Measurements from ENCODE around the gene TWNK.

The TWNK gene

DNA sequence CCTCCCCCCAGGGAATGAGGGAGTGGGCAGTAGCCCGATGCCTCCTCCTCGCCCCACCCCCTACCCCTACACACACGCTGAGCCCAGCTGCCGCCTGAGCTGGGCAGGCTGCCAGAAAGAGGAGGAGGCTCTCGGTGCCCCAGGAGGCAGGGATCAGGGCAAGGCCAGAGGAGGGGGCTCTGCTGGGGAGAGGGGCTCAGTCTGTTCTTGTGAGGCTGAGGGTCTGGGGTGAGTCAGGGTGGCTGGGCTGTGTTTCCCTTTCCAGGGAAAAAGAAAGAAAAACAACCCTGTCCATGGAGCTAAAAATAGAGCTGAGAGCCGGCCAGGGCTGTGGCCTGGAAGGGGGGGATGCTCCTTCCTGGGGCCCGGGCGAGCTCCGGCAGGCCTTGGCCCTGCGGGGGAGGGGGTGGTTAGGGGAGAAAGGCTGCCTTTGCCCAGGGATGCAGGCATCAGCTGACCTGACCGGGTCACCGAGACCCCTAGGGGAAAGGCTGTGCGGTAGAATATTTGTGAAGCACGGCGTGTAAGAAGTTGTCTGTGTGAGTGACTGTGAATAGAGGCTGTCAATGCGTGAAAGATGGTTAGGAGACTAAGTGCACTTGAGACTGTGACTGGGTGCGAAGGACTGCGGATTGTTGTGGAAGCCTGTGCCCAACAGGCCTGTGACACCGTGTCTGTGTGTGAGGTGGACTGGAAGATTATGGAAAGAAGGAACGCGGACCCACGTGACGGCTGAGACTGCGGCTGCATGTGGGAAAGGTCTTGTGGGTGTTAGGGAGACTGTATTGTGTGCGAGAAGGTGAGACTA is 11.0 kb downstream of the TWNK start:
- DNase-seq (ENCODE audit: extremely low read depth, low read depth): peak; percentile 52
- TF ChIP-seq, protein P1, sequence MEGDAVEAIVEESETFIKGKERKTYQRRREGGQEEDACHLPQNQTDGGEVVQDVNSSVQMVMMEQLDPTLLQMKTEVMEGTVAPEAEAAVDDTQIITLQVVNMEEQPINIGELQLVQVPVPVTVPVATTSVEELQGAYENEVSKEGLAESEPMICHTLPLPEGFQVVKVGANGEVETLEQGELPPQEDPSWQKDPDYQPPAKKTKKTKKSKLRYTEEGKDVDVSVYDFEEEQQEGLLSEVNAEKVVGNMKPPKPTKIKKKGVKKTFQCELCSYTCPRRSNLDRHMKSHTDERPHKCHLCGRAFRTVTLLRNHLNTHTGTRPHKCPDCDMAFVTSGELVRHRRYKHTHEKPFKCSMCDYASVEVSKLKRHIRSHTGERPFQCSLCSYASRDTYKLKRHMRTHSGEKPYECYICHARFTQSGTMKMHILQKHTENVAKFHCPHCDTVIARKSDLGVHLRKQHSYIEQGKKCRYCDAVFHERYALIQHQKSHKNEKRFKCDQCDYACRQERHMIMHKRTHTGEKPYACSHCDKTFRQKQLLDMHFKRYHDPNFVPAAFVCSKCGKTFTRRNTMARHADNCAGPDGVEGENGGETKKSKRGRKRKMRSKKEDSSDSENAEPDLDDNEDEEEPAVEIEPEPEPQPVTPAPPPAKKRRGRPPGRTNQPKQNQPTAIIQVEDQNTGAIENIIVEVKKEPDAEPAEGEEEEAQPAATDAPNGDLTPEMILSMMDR (IDR thresholded peaks at IDR 0.05; ENCODE audit: low read depth, low read length): no peak

DNA sequence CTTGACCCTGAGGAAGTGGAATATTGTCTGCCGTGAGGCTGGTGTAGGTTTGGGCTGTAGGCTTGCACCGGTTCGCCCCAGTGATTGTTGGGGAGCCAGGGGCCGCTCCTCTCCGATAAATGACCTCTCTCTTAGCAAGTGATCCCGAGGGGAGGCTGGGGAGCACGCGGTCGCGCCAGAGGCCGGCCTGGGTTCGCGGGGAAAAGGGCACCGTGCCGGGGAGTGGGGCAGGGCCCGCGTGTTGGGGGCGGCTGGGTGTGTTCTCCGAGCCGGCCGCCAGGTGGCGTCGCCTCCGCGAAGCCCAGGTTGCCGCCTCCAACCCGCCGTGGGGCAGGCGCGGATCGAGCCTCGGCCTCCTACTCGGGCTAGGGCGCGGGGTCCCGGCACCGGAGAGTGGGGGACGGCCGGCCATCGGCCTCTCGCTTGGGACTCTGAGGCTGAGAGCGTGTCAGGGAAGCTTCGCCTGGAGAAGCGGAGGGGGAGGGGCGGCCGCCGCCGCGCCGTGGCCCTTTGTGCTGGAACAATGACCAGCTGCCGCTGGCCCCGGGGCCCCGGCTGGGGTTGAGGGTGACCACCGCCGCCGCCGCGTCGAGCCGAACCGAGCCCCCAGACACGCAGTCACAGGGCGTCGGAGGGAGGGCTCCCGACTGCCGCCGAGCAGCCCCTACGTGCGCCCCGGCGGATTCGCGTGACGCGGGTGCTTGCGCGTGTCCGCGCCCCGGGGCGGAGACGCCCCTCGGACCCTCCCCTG is 11.8 kb downstream of the TWNK start:
- TF ChIP-seq, protein P1 (IDR thresholded peaks at IDR 0.05; ENCODE audit: low read depth, low read length): peak; percentile 56
- peak; percentile 56 for DNase-seq (ENCODE audit: extremely low read depth, low read depth)

DNA sequence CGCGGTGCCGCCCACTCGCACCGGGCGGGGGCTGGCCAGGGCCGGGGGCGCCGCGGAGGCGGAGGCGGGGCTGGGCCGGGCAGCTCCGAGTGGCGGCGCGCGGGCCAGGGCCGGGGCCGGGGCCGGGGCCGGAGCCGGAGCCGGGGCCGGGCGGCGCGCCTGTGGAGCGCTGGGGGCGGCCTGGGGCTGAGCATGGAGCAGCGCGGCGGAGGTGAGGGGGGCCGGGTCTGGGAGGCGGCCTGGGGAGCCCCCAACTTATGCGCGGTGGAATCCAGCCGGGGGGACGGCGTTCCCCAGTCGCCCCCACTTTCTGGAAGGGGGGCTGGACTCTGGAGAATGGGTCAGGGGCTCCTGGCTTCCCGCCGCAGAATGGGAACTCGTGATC is 12.4 kb downstream of the TWNK start, which contains the start of gene LZTS2:
LZTS2 (plus strand) TSS at position 67 of the 385 bp plus-strand sequence. CDS start 2,731 bp downstream, outside the sequence.
- TF ChIP-seq, protein P1 (IDR thresholded peaks at IDR 0.05; ENCODE audit: low read depth, low read length): no peak
- no peak for DNase-seq (ENCODE audit: extremely low read depth, low read depth)

DNA sequence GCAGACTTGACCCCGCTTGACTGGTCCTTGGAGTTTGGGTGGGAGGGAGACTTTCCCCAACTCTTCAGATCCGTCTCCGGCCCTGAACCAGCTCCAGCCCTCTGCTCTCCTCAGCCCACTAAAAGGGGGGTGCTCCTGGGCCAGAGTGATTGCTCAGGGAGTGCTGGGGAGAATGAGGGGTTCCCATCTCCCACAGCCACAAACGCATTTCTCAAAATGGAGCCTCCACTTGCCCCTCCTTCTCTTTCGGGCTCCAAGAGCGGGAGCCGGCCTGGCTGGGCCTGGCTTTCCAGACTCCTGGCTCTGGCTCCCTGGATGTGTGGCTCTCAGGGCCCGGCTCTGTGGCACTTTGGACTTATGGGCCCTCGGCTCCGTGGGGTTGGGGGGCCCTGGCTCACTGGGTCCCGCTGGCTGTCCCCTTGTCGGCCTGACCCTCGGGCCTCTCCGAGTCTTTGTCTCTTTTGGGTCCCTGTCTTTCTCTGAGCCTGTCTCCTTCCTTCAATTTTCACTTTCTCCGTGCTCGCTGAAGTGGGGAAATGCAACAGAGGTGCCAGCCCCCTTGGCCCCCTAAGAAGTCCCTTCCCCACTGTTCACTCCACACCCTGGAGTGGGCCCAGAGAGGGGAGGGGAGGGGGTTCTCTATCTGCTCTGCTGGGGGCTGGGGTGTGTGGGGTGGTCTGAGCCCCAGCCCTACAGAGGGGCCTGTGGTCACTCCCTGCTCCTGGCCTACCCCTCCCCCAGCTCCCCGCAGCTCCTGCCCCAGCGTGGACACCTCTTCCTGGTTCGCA is 13.0 kb downstream of the TWNK start:
- TF ChIP-seq, protein P1 (IDR thresholded peaks at IDR 0.05; ENCODE audit: low read depth, low read length): no peak
- no peak for DNase-seq (ENCODE audit: extremely low read depth, low read depth)

DNA sequence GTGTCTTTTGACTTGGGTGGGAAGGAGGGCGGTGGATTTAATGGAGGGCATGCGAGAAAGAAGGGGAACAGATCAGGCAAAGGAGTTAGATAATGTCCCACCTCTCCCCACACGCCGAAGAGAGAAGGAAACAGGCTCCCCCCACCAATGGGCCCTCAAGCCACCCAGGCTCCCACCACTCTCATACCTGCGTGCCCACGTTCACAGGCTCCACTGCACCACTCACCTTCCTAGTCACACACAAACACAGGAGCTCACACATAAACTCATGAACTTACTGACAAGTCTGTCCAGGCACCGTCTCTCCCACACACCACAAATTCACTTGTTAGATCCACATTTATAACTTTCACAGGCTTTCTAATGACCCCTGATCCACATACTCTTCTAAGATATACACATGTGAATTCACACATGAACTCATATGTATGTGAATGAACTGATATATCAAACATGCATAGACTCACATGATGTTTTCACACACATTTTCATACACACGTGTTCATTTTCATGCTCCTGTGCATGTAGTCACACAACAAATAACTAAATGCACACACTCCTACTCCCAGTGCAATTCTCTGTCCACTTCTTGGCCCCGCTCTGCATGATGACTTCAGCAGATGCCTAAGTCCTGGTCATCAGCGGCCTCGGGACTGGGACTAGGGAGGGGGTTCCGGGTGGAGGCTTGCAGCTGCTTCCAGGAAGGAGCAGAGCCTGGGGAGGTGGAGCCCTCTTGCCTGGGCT is 13.7 kb downstream of the TWNK start:
- TF ChIP-seq, protein P1 (IDR thresholded peaks at IDR 0.05; ENCODE audit: low read depth, low read length): no peak; the same call in 1 of the 2 replicates
- peak; percentile 77 for DNase-seq (ENCODE audit: extremely low read depth, low read depth)

DNA sequence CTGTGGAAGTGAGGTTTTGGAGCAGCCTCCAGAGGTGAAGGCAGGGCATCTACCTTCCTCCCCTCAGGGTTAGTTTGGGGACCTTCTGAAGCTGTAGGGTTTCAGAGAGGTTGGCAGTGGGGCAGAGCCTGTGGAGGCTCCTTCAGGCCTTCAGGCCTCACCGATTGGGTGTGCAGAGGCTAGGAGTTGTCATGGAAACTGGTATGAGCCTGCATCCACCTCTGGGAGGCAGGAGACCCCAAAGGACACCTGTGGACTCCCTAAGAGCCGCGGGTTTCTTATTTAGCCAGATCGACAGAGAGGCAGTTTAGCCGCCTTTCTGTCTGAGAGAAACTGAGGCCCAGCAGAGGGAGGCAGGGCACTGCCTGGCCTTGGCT is 14.3 kb downstream of the TWNK start:
- DNase-seq (ENCODE audit: extremely low read depth, low read depth): no peak
- TF ChIP-seq, protein P1 (IDR thresholded peaks at IDR 0.05; ENCODE audit: low read depth, low read length): no peak; the same call in 1 of the 2 replicates

Measured in AG09319 (cell line).